Fibroblast of pulmonary artery (primary cell): ENCODE data around the gene CIRBP.
A peak's percentile ranks its signal among the peaks of the same experiment; 100 is the strongest.

Experiments used
- DNase-seq: peaks from one replicate; pipeline ENCODE4 v3.0.0-alpha.2; 2010; ENCODE audit warnings: low read depth
- H3K4me3 ChIP-seq: replicated peaks from 2 replicates; pipeline ENCODE4 v1.5.1; 2011; ENCODE audit warnings: low read depth, mild to moderate bottlenecking, control low read depth, low read length, moderate library complexity
- CTCF ChIP-seq: IDR thresholded peaks from 2 replicates; pipeline ENCODE4 v1.5.1; 2011; ENCODE audit warnings: mild to moderate bottlenecking, control low read depth, low read length, inconsistent platforms; ENCODE audit errors: missing control alignments

Gene CIRBP

DNA sequence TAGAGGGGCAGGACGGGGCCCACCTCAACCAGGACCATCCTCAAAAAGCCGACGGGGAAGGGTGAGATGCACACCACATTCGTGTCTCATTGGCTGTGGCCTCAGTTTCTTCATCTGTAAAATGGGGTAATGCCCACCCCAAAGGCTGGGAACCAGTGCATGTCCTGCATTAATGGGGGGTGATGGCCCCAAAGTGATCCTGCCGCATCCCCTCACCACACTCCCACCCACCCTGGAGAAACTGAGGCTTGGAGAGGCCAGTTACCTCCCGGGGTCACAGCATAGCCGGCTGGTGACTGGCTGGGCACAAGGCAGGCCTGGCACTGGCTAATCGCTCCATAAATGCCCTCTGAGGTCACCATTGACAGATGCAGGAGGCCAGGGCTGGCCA, 21.4 kb upstream of the CIRBP start:
- no peak for DNase-seq
- no peak for TF ChIP-seq CTCF
- peak overlapping the region; percentile 73 for H3K4me3 ChIP-seq

GRCh38 chr19:1248139-1248785, 20.9 kb upstream of the CIRBP start, which contains the start of gene MIDN:
MIDN (plus strand) TSS chr19:1248583; CDS start chr19:1250297, 1,714 bp downstream.
- peak; percentile 93 for DNase-seq
- peak; percentile 17 for TF ChIP-seq CTCF
- H3K4me3 ChIP-seq: peak within 1 kb of the TSS; percentile 73

DNA sequence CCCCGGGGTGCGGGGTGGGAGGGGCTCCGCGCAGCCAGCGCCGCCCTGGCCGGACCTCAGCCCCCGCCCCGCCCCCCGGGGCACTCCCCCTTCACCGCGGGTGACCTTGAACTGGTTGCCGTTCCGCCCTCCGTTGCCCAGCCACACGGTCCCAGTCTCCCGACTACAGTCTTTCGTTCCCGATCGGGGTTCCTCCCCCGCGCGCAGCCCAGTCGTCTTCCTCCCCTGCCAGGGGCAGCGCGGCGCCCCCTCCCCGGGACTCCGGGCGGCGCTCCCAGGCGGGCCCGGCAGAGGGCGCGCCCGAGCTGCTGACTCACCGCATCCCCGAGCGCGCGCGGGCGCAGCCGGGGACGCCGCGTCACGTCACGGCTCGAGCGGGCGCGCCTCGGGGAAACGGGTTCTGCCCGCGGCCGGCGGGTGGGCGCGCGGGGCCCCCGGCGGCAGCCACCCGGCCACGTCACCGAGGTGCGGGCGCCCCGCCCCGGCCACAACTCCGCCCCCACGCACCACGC, 20.3 kb upstream of the CIRBP start:
- peak; percentile 80 for DNase-seq
- H3K4me3 ChIP-seq: peak overlapping the region; percentile 73
- peak; percentile 6 for TF ChIP-seq CTCF

GRCh38 chr19:1249298-1249989, 19.7 kb upstream of the CIRBP start:
- DNase-seq: peak; percentile 97
- TF ChIP-seq CTCF: no peak
- H3K4me3 ChIP-seq: peak overlapping the region; percentile 85

- no peak for TF ChIP-seq CTCF
- DNase-seq: no peak
- peak overlapping the region; percentile 85 for H3K4me3 ChIP-seq
Measured at GRCh38 chr19:1249990-1250436, 19.1 kb upstream of the CIRBP start.

- TF ChIP-seq CTCF: no peak
- H3K4me3 ChIP-seq: peak overlapping the region; percentile 85
- peak; percentile 82 for DNase-seq
Measured at GRCh38 chr19:1250437-1251260, 18.5 kb upstream of the CIRBP start.
